ENCODE data around the gene NCKAP5.

NCKAP5 gene

DNA sequence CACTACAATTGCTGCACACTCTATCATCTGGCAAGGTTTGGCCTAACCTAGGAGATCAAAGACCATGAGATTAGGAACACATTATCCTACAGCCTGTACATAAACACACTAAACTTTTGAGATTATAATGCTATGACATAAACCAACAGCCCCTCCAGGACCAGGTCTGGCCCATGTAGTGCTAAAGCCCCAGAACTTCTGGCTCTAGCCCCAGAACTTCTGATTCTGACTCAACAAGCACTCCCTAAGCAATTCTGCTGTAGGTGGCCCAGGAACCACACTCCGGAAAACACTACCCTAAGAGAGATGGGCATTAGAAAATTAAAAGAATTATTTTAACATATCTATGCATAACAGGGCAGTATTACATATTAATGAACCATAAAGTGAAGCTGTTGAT is 528.7 kb downstream of the NCKAP5 start:
- H3K27me3 Mint-ChIP-seq = no peaks in the 10 kb centered on the region
- no peaks in the 10 kb centered on the region for H3K36me3 Mint-ChIP-seq (ENCODE audit: insufficient read depth)
- no peak overlapping the region for H3K27ac Mint-ChIP-seq
- ATAC-seq (replicated peaks) = no peak
- peaks cover 10 to 24% of the 10 kb centered on the region in 2 donors for H3K9me3 Mint-ChIP-seq
- no peak for DNase-seq
- no peak overlapping the region for H3K4me3 Mint-ChIP-seq
- no peaks in the 10 kb centered on the region for H3K4me1 Mint-ChIP-seq (ENCODE audit: low read depth in 2 of 2)

DNA sequence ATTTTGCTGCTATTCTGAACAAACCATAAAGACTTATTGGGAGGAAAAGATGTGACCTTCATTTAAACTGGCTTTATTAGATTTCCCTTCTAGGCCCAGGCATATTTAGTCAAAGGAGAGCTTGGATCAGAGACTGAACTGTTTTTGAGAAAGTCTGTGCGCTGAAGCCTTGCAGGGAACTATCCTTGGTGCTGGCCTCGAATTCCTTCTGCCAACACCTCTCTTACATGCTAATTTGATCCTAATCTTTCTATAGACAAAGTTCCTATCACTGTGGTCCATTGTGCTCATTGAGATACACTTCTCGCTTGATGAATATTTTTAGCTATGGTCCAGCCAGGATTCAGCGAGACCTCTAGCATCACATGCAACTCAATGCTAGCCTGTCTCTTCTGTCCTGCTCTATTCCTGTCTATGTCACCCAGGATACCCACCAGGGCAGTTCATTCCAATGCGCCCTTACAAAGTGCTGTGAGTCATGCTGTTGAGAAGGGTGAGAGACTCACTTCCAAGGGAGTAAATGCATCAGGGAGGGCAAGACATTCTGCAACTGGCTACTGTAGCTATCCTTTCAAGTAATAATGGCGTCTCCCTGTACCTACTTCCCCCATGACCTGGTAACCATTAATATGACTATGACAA is 541.6 kb downstream of the NCKAP5 start:
- H3K9me3 Mint-ChIP-seq = peaks cover 0 to 6% of the 10 kb centered on the region in 2 donors
- no peaks in the 10 kb centered on the region for H3K36me3 Mint-ChIP-seq (ENCODE audit: insufficient read depth)
- no peak overlapping the region for H3K4me3 Mint-ChIP-seq
- ATAC-seq (replicated peaks) (no peak), DNase-seq (no peak)
- H3K27ac Mint-ChIP-seq = no peak overlapping the region
- H3K27me3 Mint-ChIP-seq = no peaks in the 10 kb centered on the region
- H3K4me1 Mint-ChIP-seq (ENCODE audit: low read depth in 2 of 2) = no peaks in the 10 kb centered on the region

- ATAC-seq (replicated peaks) = no peak
- no peak overlapping the region for H3K4me3 Mint-ChIP-seq
Observed at GRCh38 chr2:133025004-133025403, 543.3 kb downstream of the NCKAP5 start.

DNA sequence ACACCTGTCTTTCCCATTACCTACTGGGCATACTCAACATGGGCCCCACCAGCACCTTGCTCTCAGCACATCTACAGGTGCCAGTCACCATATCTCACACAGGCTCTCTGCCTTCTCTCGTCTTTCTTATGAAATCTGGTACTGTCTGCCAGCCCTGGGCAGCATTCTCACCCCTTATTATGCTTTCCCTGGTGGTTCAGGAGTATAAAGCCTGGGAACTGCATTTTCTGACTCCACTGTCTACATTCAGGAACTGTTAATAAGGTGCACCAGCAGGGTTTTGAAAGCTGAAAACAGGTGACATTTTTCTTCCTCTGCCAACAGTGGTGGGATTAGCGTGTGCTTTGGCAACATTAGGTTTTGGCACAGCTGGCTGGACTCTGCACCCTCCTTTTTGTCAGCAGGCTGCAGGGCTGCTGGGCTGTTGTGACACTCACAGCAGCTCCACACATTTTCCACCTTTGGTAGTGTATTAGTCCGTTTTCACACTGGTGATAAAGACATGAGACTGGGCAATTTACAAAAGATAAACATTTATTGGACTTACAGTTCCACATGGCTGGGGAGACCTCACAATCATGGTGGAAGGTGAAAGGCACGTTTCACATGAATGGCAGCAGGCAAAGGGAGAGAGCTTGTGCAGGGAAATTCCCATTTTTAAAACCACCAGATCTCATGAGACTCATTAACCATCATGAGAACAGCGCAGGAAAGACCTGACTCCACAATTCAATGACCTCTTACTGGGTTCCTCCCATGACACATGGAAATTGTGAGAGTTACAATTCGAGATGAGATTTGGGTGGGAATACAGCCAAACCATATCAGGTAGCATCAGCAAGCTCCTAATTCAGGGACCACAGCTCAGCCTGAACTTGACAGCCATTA is 555.2 kb downstream of the NCKAP5 start:
- Mint-ChIP-seq H3K4me3 (no peak overlapping the region), H3K36me3 (ENCODE audit: insufficient read depth) (no peaks in the 10 kb centered on the region), H3K9me3 (peaks cover 12 to 26% of the 10 kb centered on the region in 2 donors), H3K4me1 (ENCODE audit: low read depth in 2 of 2) (no peaks in the 10 kb centered on the region), H3K27ac (no peak overlapping the region), H3K27me3 (no peaks in the 10 kb centered on the region)
- no peak for ATAC-seq (replicated peaks)
- no peak for DNase-seq

More at GRCh38 chr2:133025004-133025403, 543.3 kb downstream of the NCKAP5 start:
- peaks cover 6 to 8% of the 10 kb centered on the region in 2 donors for H3K9me3 Mint-ChIP-seq
- DNase-seq = no peak
- no peak overlapping the region for H3K27ac Mint-ChIP-seq
- no peaks in the 10 kb centered on the region for H3K36me3 Mint-ChIP-seq (ENCODE audit: insufficient read depth)
- no peaks in the 10 kb centered on the region for H3K4me1 Mint-ChIP-seq (ENCODE audit: low read depth in 2 of 2)
- no peaks in the 10 kb centered on the region for H3K27me3 Mint-ChIP-seq

- H3K27ac Mint-ChIP-seq = no peak overlapping the region
- no peak for ATAC-seq (replicated peaks)
- H3K27me3 Mint-ChIP-seq = no peaks in the 10 kb centered on the region
- no peak overlapping the region for H3K4me3 Mint-ChIP-seq
- no peaks in the 10 kb centered on the region for H3K36me3 Mint-ChIP-seq (ENCODE audit: insufficient read depth)
- peaks cover 3 to 16% of the 10 kb centered on the region in 2 donors for H3K9me3 Mint-ChIP-seq
- DNase-seq = no peak
- H3K4me1 Mint-ChIP-seq (ENCODE audit: low read depth in 2 of 2) = no peaks in the 10 kb centered on the region
Observed at GRCh38 chr2:133004623-133005022, 563.6 kb downstream of the NCKAP5 start.

DNA sequence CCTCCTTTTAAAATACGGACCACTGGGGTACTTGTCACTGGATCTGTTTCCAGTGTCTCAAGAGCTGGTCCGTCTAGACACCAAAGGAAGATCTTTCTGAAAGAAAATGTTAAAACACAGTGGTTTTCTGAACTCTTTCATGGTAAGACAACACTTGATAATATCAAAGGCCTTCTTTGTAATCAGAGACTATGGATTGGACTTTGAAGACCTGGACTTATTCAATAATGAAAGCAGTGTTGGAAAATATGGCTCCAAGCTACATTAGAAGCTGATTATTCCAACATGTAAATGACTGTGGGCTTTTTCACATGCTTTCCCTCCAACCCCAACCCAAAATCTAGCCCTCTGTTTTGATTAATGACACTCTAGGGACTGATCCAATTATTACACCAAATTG is 568.8 kb downstream of the NCKAP5 start:
- H3K9me3 Mint-ChIP-seq = peaks cover 2 to 17% of the 10 kb centered on the region in 2 donors
- no peaks in the 10 kb centered on the region for H3K27me3 Mint-ChIP-seq
- H3K27ac Mint-ChIP-seq = no peak overlapping the region
- H3K4me3 Mint-ChIP-seq = no peak overlapping the region
- DNase-seq (no peak), ATAC-seq (replicated peaks) (no peak)
- no peaks in the 10 kb centered on the region for H3K4me1 Mint-ChIP-seq (ENCODE audit: low read depth in 2 of 2)
- H3K36me3 Mint-ChIP-seq (ENCODE audit: insufficient read depth) = no peaks in the 10 kb centered on the region

DNA sequence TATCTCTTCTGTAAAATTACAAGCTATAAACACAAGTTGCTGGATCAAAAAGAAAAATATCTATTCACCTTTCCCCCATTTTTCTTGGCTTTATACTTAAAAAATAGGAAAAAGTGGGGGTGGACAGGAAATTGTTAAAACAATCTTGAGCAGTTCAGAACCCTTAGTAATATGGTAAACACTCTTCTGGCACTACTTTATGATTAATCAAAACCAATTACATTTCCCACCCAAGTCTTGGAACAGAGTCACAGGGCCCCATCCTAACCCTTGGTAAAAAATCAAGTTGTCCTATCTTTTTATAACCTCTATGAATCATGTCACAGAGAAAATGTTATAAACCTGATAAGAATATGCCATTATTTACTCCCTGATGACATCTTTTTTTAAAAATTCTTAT is 570.0 kb downstream of the NCKAP5 start:
- no peaks in the 10 kb centered on the region for H3K4me1 Mint-ChIP-seq (ENCODE audit: low read depth in 2 of 2)

DNA sequence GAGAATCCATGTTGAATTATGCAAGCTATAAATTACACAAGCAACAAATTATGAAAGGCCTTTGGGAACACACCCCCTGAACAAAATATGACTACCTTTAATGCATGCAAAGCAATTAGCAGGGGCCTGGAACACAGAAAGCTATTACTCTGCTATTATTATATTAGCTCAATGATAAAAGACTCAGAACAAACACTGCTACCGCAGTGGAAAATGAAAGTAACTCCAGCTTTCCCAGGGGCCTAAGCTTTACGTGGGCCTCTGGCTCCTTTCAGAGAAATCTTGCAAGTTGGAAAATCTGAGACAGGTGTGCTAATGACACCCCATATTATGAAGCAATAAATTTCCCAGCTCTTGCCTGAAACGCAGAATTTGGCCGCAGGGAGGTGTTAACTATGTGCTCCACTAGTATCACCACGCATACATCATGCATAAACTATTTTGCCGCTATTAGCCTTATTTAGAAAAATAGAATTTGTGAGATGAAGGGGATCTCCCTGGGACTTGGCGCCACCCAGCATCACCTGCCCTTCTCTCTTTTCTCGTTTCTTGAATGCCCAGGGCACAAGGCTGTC is 576.7 kb downstream of the NCKAP5 start:
- no peaks in the 10 kb centered on the region for H3K27me3 Mint-ChIP-seq
- DNase-seq = no peak
- no peak overlapping the region for H3K27ac Mint-ChIP-seq
- no peak for ATAC-seq (replicated peaks)
- H3K4me3 Mint-ChIP-seq = no peak overlapping the region
- H3K36me3 Mint-ChIP-seq (ENCODE audit: insufficient read depth) = no peaks in the 10 kb centered on the region
- H3K4me1 Mint-ChIP-seq (ENCODE audit: low read depth in 2 of 2) = no peaks in the 10 kb centered on the region
- peaks cover 6 to 12% of the 10 kb centered on the region in 2 donors for H3K9me3 Mint-ChIP-seq

More for the DNA sequence above, 570.0 kb downstream of the NCKAP5 start:
- peaks cover 7 to 14% of the 10 kb centered on the region in 2 donors for H3K9me3 Mint-ChIP-seq
- DNase-seq = no peak
- H3K4me3 Mint-ChIP-seq = no peak overlapping the region
- H3K27me3 Mint-ChIP-seq = no peaks in the 10 kb centered on the region
- no peak overlapping the region for H3K27ac Mint-ChIP-seq
- ATAC-seq (replicated peaks) = no peak
- no peaks in the 10 kb centered on the region for H3K36me3 Mint-ChIP-seq (ENCODE audit: insufficient read depth)

- Mint-ChIP-seq H3K36me3 (ENCODE audit: insufficient read depth) (no peaks in the 10 kb centered on the region), H3K9me3 (peaks cover 1 to 2% of the 10 kb centered on the region in 2 donors), H3K27me3 (no peaks in the 10 kb centered on the region), H3K4me1 (ENCODE audit: low read depth in 2 of 2) (no peaks in the 10 kb centered on the region), H3K27ac (no peak overlapping the region), H3K4me3 (no peak overlapping the region)
- ATAC-seq (replicated peaks) = no peak
- no peak for DNase-seq
Observed at GRCh38 chr2:132984731-132985130, 583.5 kb downstream of the NCKAP5 start.

GRCh38 chr2:132980304-132980703 is 588.0 kb downstream of the NCKAP5 start:
- ATAC-seq (replicated peaks) (no peak), DNase-seq (no peak)
- Mint-ChIP-seq H3K27me3 (no peaks in the 10 kb centered on the region), H3K4me3 (no peak overlapping the region), H3K9me3 (peaks cover 4 to 10% of the 10 kb centered on the region in 2 donors), H3K27ac (no peak overlapping the region), H3K36me3 (ENCODE audit: insufficient read depth) (no peaks in the 10 kb centered on the region), H3K4me1 (ENCODE audit: low read depth in 2 of 2) (no peaks in the 10 kb centered on the region)

- H3K4me3 Mint-ChIP-seq = no peak overlapping the region
- no peaks in the 10 kb centered on the region for H3K4me1 Mint-ChIP-seq (ENCODE audit: low read depth in 2 of 2)
- ATAC-seq (replicated peaks) = no peak
- H3K36me3 Mint-ChIP-seq (ENCODE audit: insufficient read depth) = no peaks in the 10 kb centered on the region
- DNase-seq = no peak
- no peak overlapping the region for H3K27ac Mint-ChIP-seq
- H3K27me3 Mint-ChIP-seq = no peaks in the 10 kb centered on the region
- H3K9me3 Mint-ChIP-seq = peaks cover 4 to 10% of the 10 kb centered on the region in 2 donors
Observed at GRCh38 chr2:132979339-132980093, 588.7 kb downstream of the NCKAP5 start.

- no peak overlapping the region for H3K27ac Mint-ChIP-seq
- H3K27me3 Mint-ChIP-seq = no peaks in the 10 kb centered on the region
- DNase-seq = no peak
- no peak for ATAC-seq (replicated peaks)
- H3K36me3 Mint-ChIP-seq (ENCODE audit: insufficient read depth) = no peaks in the 10 kb centered on the region
- no peaks in the 10 kb centered on the region for H3K4me1 Mint-ChIP-seq (ENCODE audit: low read depth in 2 of 2)
- no peak overlapping the region for H3K4me3 Mint-ChIP-seq
- H3K9me3 Mint-ChIP-seq = peaks cover 4 to 10% of the 10 kb centered on the region in 2 donors
Observed at GRCh38 chr2:132978840-132979239, 589.4 kb downstream of the NCKAP5 start.

GRCh38 chr2:132977812-132978529 is 590.3 kb downstream of the NCKAP5 start:
- Mint-ChIP-seq H3K27ac (no peak overlapping the region), H3K4me1 (ENCODE audit: low read depth in 2 of 2) (no peaks in the 10 kb centered on the region), H3K9me3 (peaks cover 4 to 10% of the 10 kb centered on the region in 2 donors), H3K27me3 (no peaks in the 10 kb centered on the region), H3K36me3 (ENCODE audit: insufficient read depth) (no peaks in the 10 kb centered on the region), H3K4me3 (no peak overlapping the region)
- ATAC-seq (replicated peaks) (no peak), DNase-seq (no peak)
